Stimulated activated CD8-positive, alpha-beta memory T cell treated with anti-CD3 and anti-CD28 coated beads, Interleukin-15, amount 100 ng/mL, for 1 hour (primary cell): Measurements from ENCODE around the gene CHST11.
"Not testable (repeated sequence)": the region's sequence is repeated elsewhere in the genome, so short reads cannot be mapped to it uniquely, and the experiment has no call there.

Experiments
- DNase-seq: peaks from one replicate; pipeline ENCODE4 v3.0.0-alpha.2; 2020; ENCODE audit warnings: low read depth

The CHST11 gene

DNA sequence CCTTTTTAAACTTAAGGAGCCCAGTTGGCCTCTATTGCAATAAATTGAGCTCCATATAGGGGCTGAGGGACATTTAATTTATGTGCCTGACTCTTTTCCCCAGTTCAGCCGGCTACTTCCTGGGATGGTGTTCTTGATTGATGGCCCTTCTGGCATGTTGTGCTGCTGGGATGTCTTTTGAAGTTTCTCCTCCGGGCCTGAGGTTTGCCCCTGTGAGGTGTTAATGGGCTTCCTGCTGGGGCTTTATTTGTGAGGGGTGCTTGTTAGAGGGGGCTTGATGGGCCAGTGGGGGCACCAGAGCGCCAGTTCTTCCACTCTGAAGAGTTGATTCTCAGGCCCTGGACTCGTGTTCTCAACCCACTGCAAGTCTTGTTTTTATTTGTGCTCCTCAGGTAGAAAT is 69.6 kb downstream of the CHST11 start:
- no peak for DNase-seq

DNA sequence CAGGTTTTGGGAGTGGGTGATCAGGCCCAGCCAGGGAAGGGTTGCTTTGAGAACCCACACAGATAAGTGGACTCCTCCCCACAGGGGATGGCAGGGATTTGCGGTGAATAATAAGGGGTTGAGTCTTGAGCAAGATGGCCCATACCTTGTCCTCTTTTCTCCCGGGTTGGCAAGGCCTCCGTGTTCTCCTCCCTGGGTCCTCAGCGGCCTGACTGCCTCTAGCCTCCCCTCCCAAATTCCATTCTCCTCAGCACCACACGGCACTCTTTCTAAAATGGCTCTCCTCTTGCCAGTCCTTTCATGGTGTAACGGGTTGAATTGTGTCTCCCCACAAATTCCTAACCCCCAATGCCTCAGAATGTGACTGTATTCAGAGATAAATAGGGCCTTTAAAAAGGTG is 70.0 kb downstream of the CHST11 start:
- DNase-seq: no peak

- DNase-seq: not testable (repeated sequence)
These were observed 70.9 kb downstream of the CHST11 start for GRCh38 chr12:104527653-104528052.

- DNase-seq: no peak
These were observed 72.6 kb downstream of the CHST11 start for GRCh38 chr12:104529130-104529874.

DNA sequence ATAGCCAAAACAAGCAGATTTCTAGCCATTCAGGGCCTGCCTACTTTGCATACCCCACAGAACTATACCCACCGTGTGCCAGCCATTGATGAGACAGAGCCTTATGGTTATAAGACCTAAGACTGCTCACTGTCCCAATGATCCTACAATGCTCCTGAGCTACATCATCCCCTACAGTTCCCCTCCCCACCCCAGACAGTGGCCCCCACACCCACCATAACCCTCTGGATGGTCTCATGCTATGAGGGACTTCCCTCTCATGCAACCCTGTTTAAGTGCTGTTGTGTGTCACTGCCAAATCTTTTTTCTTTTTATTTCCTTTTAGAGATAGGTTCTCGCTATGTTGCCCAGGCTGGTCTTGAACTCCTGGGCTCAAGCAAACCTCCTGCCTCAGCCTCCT is 75.9 kb downstream of the CHST11 start:
- DNase-seq: no peak

DNA sequence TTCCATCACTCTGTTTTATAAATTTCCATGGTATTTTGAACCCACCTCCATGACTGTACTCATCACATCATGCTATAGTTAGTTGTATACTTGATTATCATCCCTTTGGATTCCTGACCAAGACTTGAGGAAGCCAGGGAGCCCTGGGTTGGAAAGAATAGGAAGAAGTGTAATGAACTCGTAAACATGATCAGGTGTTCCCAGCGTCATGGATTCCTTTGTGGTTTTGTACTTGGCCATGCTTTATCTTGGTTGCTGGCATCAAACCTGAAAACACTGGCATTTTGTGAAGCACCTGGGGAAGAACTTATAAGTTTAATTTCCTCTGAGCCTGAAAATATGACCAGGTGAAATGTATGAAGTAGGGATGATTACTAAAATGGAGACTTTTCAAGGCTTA is 76.4 kb downstream of the CHST11 start:
- DNase-seq: no peak

DNA sequence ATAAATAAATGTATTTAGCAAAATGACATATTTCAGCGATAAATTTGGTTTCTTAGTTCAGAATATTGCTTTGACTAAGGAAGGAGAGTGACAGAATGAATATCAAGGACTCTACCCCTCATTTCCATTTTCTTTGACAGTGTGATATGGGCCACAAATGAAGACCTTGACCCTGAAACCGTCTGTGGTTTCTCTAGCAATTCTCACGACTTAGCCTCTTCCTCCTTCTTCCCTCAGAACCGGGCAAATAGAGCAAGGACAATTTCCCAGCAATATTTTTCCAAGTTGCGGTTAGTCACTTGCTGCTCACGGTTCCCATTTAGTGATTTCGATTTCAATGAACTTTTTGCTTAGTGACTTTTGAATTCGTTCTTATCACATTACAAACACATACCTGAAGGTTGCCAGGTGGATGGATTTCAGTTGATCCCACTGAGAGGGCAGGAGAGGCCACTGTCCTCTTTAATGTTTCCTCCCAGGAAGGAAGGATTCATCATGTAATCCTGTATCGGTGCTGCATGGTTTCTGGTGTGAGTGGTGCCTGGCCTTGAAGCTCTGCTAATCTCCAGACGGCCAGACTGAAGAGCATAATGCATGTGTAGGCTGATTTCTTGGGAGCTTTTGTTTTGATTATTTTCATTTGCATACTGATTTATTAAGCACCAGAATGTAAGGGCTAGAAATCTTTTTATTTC is 77.6 kb downstream of the CHST11 start:
- DNase-seq: no peak

GRCh38 chr12:104534857-104535248 is 78.1 kb downstream of the CHST11 start:
- no peak for DNase-seq

DNA sequence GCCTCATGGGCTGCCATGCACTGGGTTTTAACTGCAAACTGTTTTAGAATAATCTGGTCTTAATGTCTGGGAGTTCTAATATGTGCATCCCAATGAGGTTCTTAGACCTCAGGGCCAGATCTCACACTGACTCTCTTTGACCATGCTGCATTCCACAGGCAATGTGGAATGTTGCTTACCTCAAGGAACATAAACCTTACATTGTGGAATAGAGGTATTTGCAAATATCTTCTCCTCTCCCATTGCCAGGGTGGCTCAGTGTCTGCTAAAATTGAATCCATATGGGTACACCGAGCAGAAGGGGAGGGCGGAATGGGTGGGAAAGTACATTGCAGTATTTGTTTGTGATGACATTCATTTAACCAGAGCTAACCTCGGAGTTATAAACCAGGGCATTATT is 78.6 kb downstream of the CHST11 start:
- no peak for DNase-seq

DNA sequence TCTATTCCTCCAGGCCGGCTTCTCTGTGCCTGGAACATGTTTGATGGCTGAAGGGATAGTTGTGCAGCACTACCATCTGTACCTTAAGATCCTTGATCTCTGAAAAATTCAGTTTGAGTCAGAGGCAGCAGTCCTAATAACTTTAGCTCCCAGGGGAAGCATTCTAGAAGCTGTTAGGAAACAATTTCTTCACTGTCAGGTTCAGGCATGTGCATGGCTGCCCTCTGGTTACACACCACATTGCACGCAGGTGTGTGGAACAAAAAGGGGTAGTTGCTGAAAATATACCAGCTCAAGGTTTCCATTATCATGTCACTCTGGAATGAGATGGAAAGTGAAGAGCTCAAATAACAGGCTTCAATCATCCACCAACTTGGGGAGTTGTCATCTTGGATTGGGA is 80.1 kb downstream of the CHST11 start:
- DNase-seq: no peak

- DNase-seq: no peak
These were observed 81.3 kb downstream of the CHST11 start for GRCh38 chr12:104538056-104538455.

DNA sequence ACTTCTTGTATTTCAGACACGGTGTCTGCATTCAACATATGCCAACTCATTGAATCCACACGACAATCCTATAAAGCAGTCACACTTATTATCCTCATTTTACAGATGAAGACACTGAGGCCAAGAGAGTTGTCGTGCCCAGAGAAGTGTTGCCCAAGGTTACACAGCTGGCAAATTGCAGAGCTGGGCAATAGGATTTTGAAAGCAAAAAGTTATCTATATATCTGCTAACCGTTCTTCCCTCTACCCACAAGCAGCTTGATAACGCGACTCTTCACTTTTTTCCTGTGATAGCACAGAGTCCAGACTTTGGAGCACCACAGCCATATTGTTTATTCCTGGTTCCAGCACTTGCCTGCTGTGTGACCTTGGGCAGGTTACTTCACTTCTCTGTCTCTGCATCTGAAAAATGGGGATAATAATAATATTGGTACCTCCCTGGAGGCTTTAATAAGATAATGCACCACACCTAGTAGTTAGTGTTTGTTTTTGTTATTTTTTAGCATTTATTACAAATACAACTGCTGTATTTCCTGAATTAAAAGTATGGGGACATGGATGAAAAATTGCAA is 82.2 kb downstream of the CHST11 start:
- DNase-seq: no peak

GRCh38 chr12:104544836-104545235 is 88.1 kb downstream of the CHST11 start:
- DNase-seq: no peak

GRCh38 chr12:104546575-104546974 is 89.8 kb downstream of the CHST11 start:
- DNase-seq: no peak

GRCh38 chr12:104547235-104547634 is 90.5 kb downstream of the CHST11 start:
- DNase-seq: no peak

- DNase-seq: no peak
These were observed 93.2 kb downstream of the CHST11 start for GRCh38 chr12:104549815-104550480.

DNA sequence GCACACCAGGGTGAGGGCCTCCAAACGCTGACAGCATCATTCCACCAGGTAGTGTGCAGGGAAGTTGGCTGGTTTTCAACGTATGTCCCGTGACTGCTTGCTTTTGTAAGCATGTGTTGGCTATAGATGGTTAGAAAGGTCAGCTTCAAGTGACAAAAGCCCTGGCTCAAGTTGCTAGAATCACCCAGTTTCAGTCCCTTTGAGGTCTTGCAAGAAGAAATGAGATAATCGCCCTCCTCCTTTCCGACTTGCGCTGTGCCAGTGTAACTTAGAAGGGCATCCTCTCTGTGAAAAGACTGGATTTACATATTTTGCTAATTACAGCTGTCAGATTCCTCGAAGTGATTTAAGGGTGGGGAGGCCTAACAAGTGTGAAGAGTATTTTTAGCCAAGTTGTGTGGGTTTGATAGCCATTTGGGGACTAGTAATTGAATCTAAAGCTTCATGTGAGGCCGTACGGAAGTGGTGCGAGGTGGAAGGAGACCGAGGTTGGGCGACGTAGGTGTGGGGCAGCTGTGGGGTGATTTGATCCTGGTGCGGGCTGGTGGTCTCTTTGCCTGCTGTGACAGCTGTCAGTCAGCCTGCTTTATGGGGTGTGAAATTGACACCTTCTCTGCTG is 94.7 kb downstream of the CHST11 start:
- no peak for DNase-seq

DNA sequence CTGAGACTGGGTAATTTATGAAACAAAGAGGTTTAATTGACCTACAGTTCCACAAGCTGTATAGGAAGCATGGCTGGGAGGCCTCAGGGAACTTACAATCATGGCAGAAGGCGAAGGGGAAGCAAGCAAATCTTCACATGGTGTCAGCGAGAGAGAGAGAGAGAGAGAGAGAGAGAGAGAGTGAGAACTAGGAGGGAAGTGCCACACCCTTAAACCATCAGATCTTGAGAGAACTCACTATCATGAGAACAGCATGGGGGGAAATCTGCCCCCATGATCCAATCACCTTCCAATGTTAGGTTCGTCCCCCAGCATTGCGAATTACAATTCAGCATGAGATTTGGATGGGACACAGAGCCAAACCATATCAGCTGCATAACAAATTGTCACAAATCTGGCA is 96.7 kb downstream of the CHST11 start:
- no peak for DNase-seq

DNA sequence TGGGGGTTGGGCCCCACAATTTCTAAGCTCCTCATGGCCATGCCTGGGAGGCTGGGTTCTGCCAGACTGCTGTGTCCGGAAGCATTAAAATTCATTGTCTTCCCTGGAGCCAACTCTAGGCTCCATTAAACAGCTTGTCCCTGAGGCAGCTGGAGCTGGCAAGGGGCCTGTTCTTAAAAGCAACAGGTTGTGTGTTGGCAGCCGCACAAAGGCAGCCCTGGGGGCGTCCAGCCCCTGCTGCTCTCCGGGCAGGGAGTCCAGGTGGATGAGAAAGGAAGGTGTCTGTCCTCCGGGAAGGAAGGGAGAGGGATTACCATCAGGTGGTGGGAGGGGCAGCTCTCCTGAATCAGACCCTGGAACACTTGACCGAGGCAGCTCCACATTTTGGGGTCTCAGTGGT is 98.9 kb downstream of the CHST11 start:
- DNase-seq: no peak

DNA sequence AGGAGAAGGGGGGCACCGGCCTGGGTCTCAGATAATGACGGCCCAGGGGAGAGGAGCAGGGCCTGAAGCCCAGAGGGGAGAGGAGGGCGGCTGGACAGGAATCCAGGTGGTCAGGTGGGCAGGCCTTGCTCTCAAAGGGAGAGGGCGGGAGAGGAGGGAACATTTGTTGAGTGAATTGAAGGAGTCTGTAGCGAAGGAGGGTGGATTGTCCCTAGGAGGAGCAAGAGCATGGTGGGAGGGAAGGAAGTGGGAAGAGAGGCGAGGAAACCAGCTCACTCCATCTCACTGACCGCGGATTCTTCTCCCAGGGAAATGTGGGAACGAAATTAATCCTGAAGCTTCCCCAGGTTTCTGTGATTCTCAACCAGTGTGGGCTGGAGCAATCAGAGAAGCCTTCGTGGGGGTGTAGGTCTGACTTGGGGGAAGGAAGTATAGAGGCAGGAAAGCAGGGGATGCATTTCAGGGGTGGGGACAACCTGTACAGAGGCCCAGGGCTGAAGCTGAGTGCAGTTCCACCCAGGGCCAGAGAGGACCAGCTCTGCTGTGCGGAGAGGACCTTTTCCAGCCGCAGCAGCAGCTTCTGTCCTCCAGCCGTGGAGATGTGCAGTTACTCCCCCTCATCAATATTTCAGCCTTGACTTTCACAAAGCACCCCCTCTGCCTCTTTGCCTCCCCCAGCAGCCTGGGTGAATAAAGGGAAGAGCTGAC is 100.9 kb downstream of the CHST11 start:
- DNase-seq: no peak

DNA sequence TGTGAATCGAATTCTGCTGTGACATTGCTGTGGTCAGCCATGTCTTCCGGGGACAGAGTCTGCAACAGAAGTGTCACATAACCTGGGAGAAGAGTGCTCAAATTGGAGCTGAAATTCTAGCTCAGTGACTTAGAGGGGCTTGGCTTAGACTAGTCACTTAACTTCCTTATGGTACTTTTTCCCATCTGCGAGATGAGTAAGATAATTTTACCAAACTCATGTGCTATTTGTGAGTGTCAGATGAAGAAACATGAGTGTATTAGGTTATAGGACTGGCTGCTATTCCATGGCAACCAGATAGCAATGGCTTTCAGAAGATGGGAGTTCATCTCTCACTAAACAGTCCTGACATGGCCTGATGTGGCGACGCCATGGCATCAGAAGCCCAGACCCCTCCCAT is 104.1 kb downstream of the CHST11 start:
- no peak for DNase-seq

- no peak for DNase-seq
These were observed 106.0 kb downstream of the CHST11 start for GRCh38 chr12:104562763-104563162.
